Hepatocyte (in vitro differentiated cells): ENCODE data around the gene CT47C1.

ENCODE experiments used
- CTCF ChIP-seq: fragments of 200-600 bp; sonication (generic); IDR thresholded peaks from 2 replicates; pipeline ENCODE4 v1.5.1; 2016; ENCODE audit warnings: antibody characterized with exemption, mild to moderate bottlenecking; ENCODE audit not compliant: poor library complexity
- EZH2 ChIP-seq: fragments of 200-600 bp; sonication (generic); IDR thresholded peaks from 2 replicates; pipeline ENCODE4 v1.6.1; 2016; ENCODE audit warnings: antibody characterized with exemption, mild to moderate bottlenecking, borderline replicate concordance

DNA sequence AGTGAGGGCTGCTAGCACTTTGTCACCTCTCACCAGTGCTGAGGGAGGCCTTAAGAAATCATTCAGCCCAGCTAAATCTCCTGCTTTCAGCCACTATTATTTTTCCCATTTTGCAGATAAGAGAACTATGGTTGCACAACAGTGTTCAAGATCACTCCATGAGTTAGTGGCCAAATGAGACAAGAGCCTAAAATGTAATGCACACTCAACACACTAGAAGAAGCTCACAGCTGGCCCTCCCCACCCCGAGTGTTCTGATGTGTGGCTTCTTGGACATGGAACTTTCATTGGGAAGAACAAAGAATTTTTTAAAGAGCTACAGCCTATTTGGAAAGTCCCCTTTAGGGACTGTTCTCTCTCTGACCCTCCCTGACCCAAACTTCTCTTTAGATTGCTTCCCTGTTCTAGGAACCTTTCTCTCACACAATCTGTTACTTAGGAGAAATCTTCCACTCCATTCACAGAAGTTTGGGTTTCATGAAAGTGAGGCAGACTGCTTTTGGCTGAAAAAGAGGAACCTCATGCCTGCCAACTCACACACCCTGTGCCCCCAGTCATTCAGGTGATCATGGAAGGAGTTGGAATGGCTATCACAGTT, 44.0 kb upstream of the CT47C1 start:
- no peak for TF ChIP-seq CTCF
- no peak for TF ChIP-seq EZH2
